CD14-positive monocyte (primary cell): Measurements from ENCODE around the gene KIF20A. TPM values are rescaled to one million over a fixed set of nuclear protein-coding genes. Genes with fewer than 3 reads are reported as not detected.

Experiments used
- DNase-seq, 3 donors: peaks; one replicate each; pipeline ENCODE4 v3.0.0-alpha.2; 2011 to 2022
- H2AFZ ChIP-seq: 2 replicates; pipeline ENCODE4 v1.6.0; 2012; ENCODE audit warnings: mild to moderate bottlenecking, low read depth, low read length, inconsistent platforms; ENCODE audit not compliant: insufficient read depth, poor library complexity, severe bottlenecking
- H3K27ac ChIP-seq, 2 donors: 1 replicate in 1 of 2; 2 replicates in 1 of 2; pipeline ENCODE4 v1.5.1; 2012 to 2013; ENCODE audit warnings: low read length in 2 of 2, control low read depth in 1 of 2, inconsistent platforms in 1 of 2, low read depth in 1 of 2, mild to moderate bottlenecking in 1 of 2
- H3K27me3 ChIP-seq, 2 donors: one replicate each; pipeline versions ENCODE4 v1.6.0 to v1.6.1; 2011 to 2013; ENCODE audit warnings: low read length in 2 of 2; ENCODE audit not compliant: control insufficient read depth in 2 of 2, insufficient read depth in 2 of 2
- H3K36me3 ChIP-seq, 2 donors: replicated peaks in 1 of 2; 1 replicate in 1 of 2; 2 replicates in 1 of 2; pipeline versions ENCODE4 v1.5.1 to v1.6.1; 2012 to 2013; ENCODE audit warnings: low read length in 2 of 2, control low read depth in 1 of 2, inconsistent platforms in 1 of 2, mild to moderate bottlenecking in 1 of 2; ENCODE audit not compliant: insufficient read depth in 2 of 2, control insufficient read depth in 1 of 2
- H3K4me1 ChIP-seq, 2 donors: 1 replicate in 1 of 2; 2 replicates in 1 of 2; pipeline versions ENCODE4 v1.5.1 to v1.6.1; 2012 to 2013; ENCODE audit warnings: low read length in 2 of 2, control low read depth in 1 of 2, inconsistent platforms in 1 of 2, mild to moderate bottlenecking in 1 of 2, moderate library complexity in 1 of 2; ENCODE audit not compliant: insufficient read depth in 2 of 2, control insufficient read depth in 1 of 2
- H3K4me2 ChIP-seq: replicated peaks from 2 replicates; pipeline ENCODE3; 2012; ENCODE audit warnings: low read length, moderate library complexity, mild to moderate bottlenecking; ENCODE audit not compliant: poor library complexity, severe bottlenecking; ENCODE audit errors: extremely low read depth
- H3K4me3 ChIP-seq, 3 experiments: fragments of 200-600 bp in 1 of 3; sonication (generic) in 1 of 3; replicated peaks in 1 of 3; 1 replicate in 2 of 3; 2 replicates in 1 of 3; pipeline ENCODE4 v1.5.1; 2011 to 2013; ENCODE audit warnings: low read length in 3 of 3, mild to moderate bottlenecking in 3 of 3, control low read depth in 2 of 3, low read depth in 2 of 3, inconsistent platforms in 1 of 3, moderate library complexity in 1 of 3
- H3K79me2 ChIP-seq: 2 replicates; pipeline ENCODE4 v1.6.0; 2012; ENCODE audit warnings: mild to moderate bottlenecking, control low read depth, inconsistent platforms, low read length, moderate library complexity; ENCODE audit not compliant: insufficient read depth
- H3K9ac ChIP-seq: 2 replicates; pipeline ENCODE4 v1.6.0; 2017; ENCODE audit warnings: low read length, mild to moderate bottlenecking; ENCODE audit not compliant: insufficient read depth, poor library complexity, severe bottlenecking
- H3K9me3 ChIP-seq, 2 donors: replicated peaks in 1 of 2; 1 replicate in 1 of 2; 2 replicates in 1 of 2; pipeline versions ENCODE4 v1.5.1 to v1.6.1; 2012 to 2013; ENCODE audit warnings: low read length in 2 of 2, control low read depth in 1 of 2; ENCODE audit not compliant: control insufficient read depth in 1 of 2, insufficient read depth in 1 of 2
- H4K20me1 ChIP-seq: 2 replicates; pipeline ENCODE4 v1.6.0; 2012; ENCODE audit warnings: mild to moderate bottlenecking, low read length, control low read depth, moderate library complexity; ENCODE audit not compliant: insufficient read depth
- H3K27ac Mint-ChIP-seq, 7 donors: one replicate each; pipeline ENCODE4 v1.8.0; 2020; ENCODE audit warnings: mild to moderate bottlenecking in 7 of 7, mixed read lengths in 7 of 7, moderate library complexity in 6 of 7, inconsistent platforms in 2 of 7
- H3K27me3 Mint-ChIP-seq, 3 donors: one replicate each; pipeline ENCODE4 v1.8.0; 2021 to 2022; ENCODE audit warnings: low read depth in 3 of 3, mild to moderate bottlenecking in 3 of 3, mixed read lengths in 3 of 3, moderate library complexity in 3 of 3, inconsistent platforms in 1 of 3
- H3K36me3 Mint-ChIP-seq, 2 donors: one replicate each; pipeline ENCODE4 v1.8.0; 2020; ENCODE audit warnings: mixed read lengths in 2 of 2, inconsistent platforms in 1 of 2, mild to moderate bottlenecking in 1 of 2
- H3K4me1 Mint-ChIP-seq: one replicate; pipeline ENCODE4 v1.8.0; 2020; ENCODE audit warnings: mild to moderate bottlenecking, mixed read lengths
- H3K4me3 Mint-ChIP-seq, 2 donors: one replicate each; pipeline ENCODE4 v1.8.0; 2020; ENCODE audit warnings: mild to moderate bottlenecking in 2 of 2, mixed read lengths in 2 of 2, moderate library complexity in 1 of 2
- H3K9me3 Mint-ChIP-seq, 7 donors: one replicate each; pipeline ENCODE4 v1.8.0; 2020 to 2022; ENCODE audit warnings: mixed read lengths in 7 of 7, mild to moderate bottlenecking in 6 of 7, moderate library complexity in 6 of 7, inconsistent platforms in 2 of 7
- CTCF ChIP-seq: fragments of 200-600 bp; IDR thresholded peaks from one replicate; pipeline ENCODE4 v1.8.0; 2022; ENCODE audit warnings: antibody characterized with exemption, mild to moderate bottlenecking
- WGBS: methylation state at CpG from one replicate; pipeline ENCODE4 v1.1.5; 2013; ENCODE audit warnings: missing lambda C conversion rate; ENCODE audit not compliant: insufficient coverage; 5-methylcytosine and 5-hydroxymethylcytosine counted together
- intact Hi-C, 2 donors: fragments of 100-400 bp; cut with micrococcal nuclease; formaldehyde crosslinking; loops; one replicate each; pipeline versions ENCODE4 v1.15.0 to v1.15.1; 2023
- polyA plus RNA-seq, 3 donors: library from polyadenylated mRNA; depleted of rRNA in 1 of 3; unstranded in 2 of 3; stranded (reverse) in 1 of 3; fragments of 300-500 nt in 2 of 3; fragments of >200 nt in 1 of 3; fragmentation: Illumina TruSeq in 2 of 3; gene quantifications; 1 replicate in 2 of 3; 2 replicates in 1 of 3; pipeline ENCODE4 v1.2.3, GENCODE V29; 2012 to 2021

Gene KIF20A
- polyA plus RNA-seq, 3 donors = not detected

GRCh38 chr5:138132543-138132942 lies 46.4 kb upstream of the KIF20A start:
- Mint-ChIP-seq H3K27me3 (peaks cover 5 to 31% (median 12%) of the 10 kb centered on the region in 3 donors), H3K9me3 (no peaks in the 10 kb centered on the region), H3K4me3 (no peak overlapping the region), H3K27ac (no peak overlapping the region), H3K4me1 (peaks cover 7% of the 10 kb centered on the region), H3K36me3 (no peaks in the 10 kb centered on the region)
- no peak for TF ChIP-seq CTCF
- peak overlapping the region; percentile 47 for H2AFZ ChIP-seq
- no peaks in the 10 kb centered on the region for H4K20me1 ChIP-seq
- no peak overlapping the region for H3K27ac ChIP-seq
- H3K27me3 ChIP-seq = peaks cover 5 to 10% of the 10 kb centered on the region in 2 donors
- no peak for DNase-seq
- intact Hi-C loops = loop anchor here (2.0 to 10.0 kb wide), 6 partner anchors 54 to 508 kb away; no protein-coding TSS in a partner anchor
- no peaks in the 10 kb centered on the region for H3K36me3 ChIP-seq
- WGBS = 85% methylated on average over 2 of the region's 7 CpGs
- no peak overlapping the region for H3K4me3 ChIP-seq
- H3K9me3 ChIP-seq = no peaks in the 10 kb centered on the region
- H3K79me2 ChIP-seq = no peaks in the 10 kb centered on the region
- H3K4me2 ChIP-seq = peak overlapping the region; percentile 65
- H3K4me1 ChIP-seq = peaks cover 0 to 6% of the 10 kb centered on the region in 2 donors
- no peak overlapping the region for H3K9ac ChIP-seq

- H3K27ac Mint-ChIP-seq = no peak within 1 kb of the TSS
- peaks cover 12% of the 10 kb centered on the region for H3K4me1 Mint-ChIP-seq
- 3% methylated on average over 13 of the region's 31 CpGs for WGBS
- no peaks in the 10 kb centered on the region for H3K9me3 ChIP-seq
- no peak within 1 kb of the TSS for H3K4me3 ChIP-seq
- no peak within 1 kb of the TSS for H3K27ac ChIP-seq
- H3K4me3 Mint-ChIP-seq = peak within 1 kb of the TSS; percentile 6 to 79
- H4K20me1 ChIP-seq = no peaks in the 10 kb centered on the region
- peaks cover 2 to 7% (median 5%) of the 10 kb centered on the region in 7 donors for H3K9me3 Mint-ChIP-seq
- no peaks in the 10 kb centered on the region for H3K79me2 ChIP-seq
- no peaks in the 10 kb centered on the region for H3K36me3 ChIP-seq
- no peak within 1 kb of the TSS for H2AFZ ChIP-seq
- peak in 1 of 3 donors; percentile 7 for DNase-seq
- intact Hi-C loops = loop anchor here (10.0 kb wide), 3 partner anchors 364 to 514 kb away; no protein-coding TSS in a partner anchor
- H3K9ac ChIP-seq = no peak within 1 kb of the TSS
- no peak for TF ChIP-seq CTCF
- H3K4me1 ChIP-seq = peaks cover 9 to 11% of the 10 kb centered on the region in 2 donors
- peaks cover 34 to 47% of the 10 kb centered on the region in 2 donors for H3K27me3 ChIP-seq
- H3K27me3 Mint-ChIP-seq = peaks cover 38 to 56% (median 49%) of the 10 kb centered on the region in 3 donors
- H3K36me3 Mint-ChIP-seq = no peaks in the 10 kb centered on the region
- peak within 1 kb of the TSS; percentile 46 for H3K4me2 ChIP-seq
Measured at GRCh38 chr5:138138949-138139780, 39.7 kb upstream of the KIF20A start, which contains the start of gene NME5. TSS of gene NME5 (minus strand) at chr5:138139428. CDS start at chr5:138138780, 648 bp downstream.
